HEK293 (cell line): ENCODE results near the gene IPCEF1.

ENCODE experiments used
- CTCF ChIA-PET: fragments of 350-600 bp; formaldehyde crosslinking; extraction: SDS; loops from one replicate; lab custom pipeline; 2021; ENCODE audit warnings: antibody characterized with exemption; lab: Yijun Ruan, JAX
- POLR2A ChIA-PET: fragments of 300-600 bp; formaldehyde crosslinking; extraction: SDS; loops from one replicate; lab custom pipeline; 2020; ENCODE audit warnings: antibody characterized with exemption, inconsistent platforms; lab: Yijun Ruan, JAX
- H3K27ac ChIP-seq: fragments of 200-500 bp; sonication (Bioruptor generic); 2 replicates; pipeline ENCODE4 v1.5.1; 2014; ENCODE audit warnings: low read depth, low read length, control low read depth, inconsistent platforms; ENCODE audit errors: extremely low read depth
- H3K36me3 ChIP-seq, 2 experiments: fragments of 200-500 bp in 1 of 2; sonication (Bioruptor generic) in 1 of 2; 1 replicate in 1 of 2; 2 replicates in 1 of 2; pipeline ENCODE4 v1.5.1; 2014 to 2017; ENCODE audit warnings: inconsistent platforms in 2 of 2, low read length in 2 of 2; ENCODE audit not compliant: control insufficient read depth in 2 of 2, insufficient read depth in 1 of 2
- H3K4me1 ChIP-seq: fragments of 200-500 bp; sonication (Bioruptor generic); 2 replicates; pipeline ENCODE4 v1.5.1; 2014; ENCODE audit warnings: mild to moderate bottlenecking, low read length, inconsistent platforms; ENCODE audit not compliant: control insufficient read depth, insufficient read depth
- H3K4me3 ChIP-seq: 2 replicates; pipeline ENCODE4 v1.5.1; 2011; ENCODE audit warnings: low read depth, mild to moderate bottlenecking, control low read depth, low read length, moderate library complexity
- H3K9me3 ChIP-seq: fragments of 200-500 bp; sonication (Bioruptor generic); 2 replicates; pipeline ENCODE4 v1.5.1; 2014; ENCODE audit warnings: low read depth, low read length, inconsistent platforms; ENCODE audit not compliant: control insufficient read depth, insufficient read depth
- BCL11B ChIP-seq: fragments of 450-650 bp; formaldehyde crosslinking; IDR thresholded peaks from 2 replicates; pipeline ENCODE4 v1.5.1; 2016; ENCODE audit warnings: low read depth, missing biosample characterization, missing genetic modification characterization
- GFI1B ChIP-seq: fragments of 450-650 bp; formaldehyde crosslinking; IDR thresholded peaks from 2 replicates; pipeline ENCODE4 v1.5.1; 2016; ENCODE audit warnings: missing biosample characterization, missing genetic modification characterization
- GLIS1 ChIP-seq: fragments of 450-650 bp; formaldehyde crosslinking; IDR thresholded peaks from 2 replicates; pipeline ENCODE4 v1.5.1; 2016; ENCODE audit warnings: missing biosample characterization, missing genetic modification characterization
- SCRT1 ChIP-seq: fragments of 450-650 bp; formaldehyde crosslinking; IDR thresholded peaks from 2 replicates; pipeline ENCODE4 v1.5.1; 2016; ENCODE audit warnings: missing biosample characterization, missing genetic modification characterization, borderline replicate concordance
- ZBTB6 ChIP-seq: fragments of 450-650 bp; formaldehyde crosslinking; IDR thresholded peaks from 2 replicates; pipeline ENCODE4 v1.5.1; 2017; ENCODE audit warnings: missing biosample characterization, missing genetic modification characterization
- ZFP41 ChIP-seq: fragments of 450-650 bp; formaldehyde crosslinking; IDR thresholded peaks from 2 replicates; pipeline ENCODE4 v1.5.1; 2016; ENCODE audit warnings: missing biosample characterization, missing genetic modification characterization, borderline replicate concordance
- ZNF223 ChIP-seq: fragments of 450-650 bp; formaldehyde crosslinking; IDR thresholded peaks from 2 replicates; pipeline ENCODE4 v1.5.1; 2016; ENCODE audit warnings: missing biosample characterization, missing genetic modification characterization
- ZNF266 ChIP-seq: fragments of 450-650 bp; formaldehyde crosslinking; IDR thresholded peaks from 2 replicates; pipeline ENCODE4 v1.5.1; 2016; ENCODE audit warnings: missing biosample characterization, missing genetic modification characterization, low read depth
- ZNF292 ChIP-seq: fragments of 450-650 bp; formaldehyde crosslinking; IDR thresholded peaks from 2 replicates; pipeline ENCODE4 v1.5.1; 2016; ENCODE audit warnings: low read depth, missing biosample characterization, missing genetic modification characterization, borderline replicate concordance
- ZNF48 ChIP-seq: fragments of 450-650 bp; formaldehyde crosslinking; IDR thresholded peaks from 2 replicates; pipeline ENCODE4 v1.5.1; 2016; ENCODE audit warnings: missing biosample characterization, missing genetic modification characterization
- ZNF549 ChIP-seq: fragments of 450-650 bp; IDR thresholded peaks from 2 replicates; pipeline ENCODE4 v1.5.1; 2018; ENCODE audit warnings: missing biosample characterization, missing genetic modification characterization, mild to moderate bottlenecking, inconsistent platforms, moderate library complexity
- ZNF555 ChIP-seq: fragments of 450-650 bp; formaldehyde crosslinking; conservative IDR thresholded peaks from 2 replicates; pipeline ENCODE4 v1.5.1; 2017; ENCODE audit warnings: missing biosample characterization, mild to moderate bottlenecking, missing genetic modification characterization, inconsistent platforms
- ZNF571 ChIP-seq: fragments of 450-650 bp; formaldehyde crosslinking; IDR thresholded peaks from 2 replicates; pipeline ENCODE4 v1.5.0; 2017; ENCODE audit warnings: missing biosample characterization, missing genetic modification characterization
- ZNF621 ChIP-seq: fragments of 450-650 bp; formaldehyde crosslinking; IDR thresholded peaks from 2 replicates; pipeline ENCODE4 v1.5.1; 2017; ENCODE audit warnings: missing biosample characterization, missing genetic modification characterization
- ZNF670 ChIP-seq: fragments of 450-650 bp; formaldehyde crosslinking; IDR thresholded peaks from 2 replicates; pipeline ENCODE4 v1.5.1; 2016; ENCODE audit warnings: missing biosample characterization, missing genetic modification characterization, low read depth
- ZNF701 ChIP-seq: fragments of 450-650 bp; formaldehyde crosslinking; IDR thresholded peaks from 2 replicates; pipeline ENCODE4 v1.5.1; 2016; ENCODE audit warnings: missing biosample characterization, missing genetic modification characterization
- ZNF768 ChIP-seq: fragments of 450-650 bp; formaldehyde crosslinking; IDR thresholded peaks from 2 replicates; pipeline ENCODE4 v1.5.1; 2018; ENCODE audit warnings: missing biosample characterization, mild to moderate bottlenecking, missing genetic modification characterization
- ZNF830 ChIP-seq: fragments of 450-650 bp; IDR thresholded peaks from 2 replicates; pipeline ENCODE4 v1.5.0; 2018; ENCODE audit warnings: missing biosample characterization, missing genetic modification characterization, low read depth, mild to moderate bottlenecking, moderate library complexity
- ZNF837 ChIP-seq: fragments of 450-650 bp; formaldehyde crosslinking; IDR thresholded peaks from 2 replicates; pipeline ENCODE4 v1.5.1; 2016; ENCODE audit warnings: missing biosample characterization, missing genetic modification characterization
- ZSCAN18 ChIP-seq: fragments of 450-650 bp; formaldehyde crosslinking; IDR thresholded peaks from 2 replicates; pipeline ENCODE4 v1.5.1; 2016; ENCODE audit warnings: missing biosample characterization, missing genetic modification characterization
- ZXDB ChIP-seq: fragments of 450-650 bp; formaldehyde crosslinking; IDR thresholded peaks from 2 replicates; pipeline ENCODE4 v1.5.1; 2016; ENCODE audit warnings: missing biosample characterization, missing genetic modification characterization
- TF ChIP-seq, protein P1 (sequence below): fragments of 450-650 bp; formaldehyde crosslinking; IDR thresholded peaks from 2 replicates; pipeline ENCODE4 v1.5.1; 2017; ENCODE audit warnings: missing biosample characterization, mild to moderate bottlenecking, missing genetic modification characterization, moderate library complexity
- TF ChIP-seq, protein P2 (sequence below): fragments of 450-650 bp; formaldehyde crosslinking; IDR thresholded peaks from 2 replicates; pipeline ENCODE4 v1.5.1; 2016; ENCODE audit warnings: missing biosample characterization, missing genetic modification characterization
- TF ChIP-seq, protein P3 (sequence below): fragments of 450-650 bp; formaldehyde crosslinking; IDR thresholded peaks from 2 replicates; pipeline ENCODE4 v1.5.1; 2016; ENCODE audit warnings: missing biosample characterization, missing genetic modification characterization

The IPCEF1 gene

GRCh38 chr6:154301086-154301625, 55.4 kb downstream of the IPCEF1 start:
- ChIA-PET CTCF (interaction anchor here (0.6 kb wide), 1 partner anchor 78 kb away, joined by 4 read pairs; no protein-coding TSS in a partner anchor), POLR2A (no interaction called here)
- Histone ChIP-seq H3K4me3 (no peak overlapping the region), H3K27ac (no peak overlapping the region), H3K36me3 (no peaks in the 10 kb centered on the region), H3K4me1 (no peaks in the 10 kb centered on the region), H3K9me3 (no peaks in the 10 kb centered on the region)
- TF ChIP-seq BCL11B (tag by site-specific recombination) = no peak
- no peak for TF ChIP-seq ZNF621 (tag by site-specific recombination)
- TF ChIP-seq GFI1B = no peak
- TF ChIP-seq SCRT1 = no peak
- no peak for TF ChIP-seq ZBTB6 (tag by site-specific recombination)
- TF ChIP-seq, protein P1, sequence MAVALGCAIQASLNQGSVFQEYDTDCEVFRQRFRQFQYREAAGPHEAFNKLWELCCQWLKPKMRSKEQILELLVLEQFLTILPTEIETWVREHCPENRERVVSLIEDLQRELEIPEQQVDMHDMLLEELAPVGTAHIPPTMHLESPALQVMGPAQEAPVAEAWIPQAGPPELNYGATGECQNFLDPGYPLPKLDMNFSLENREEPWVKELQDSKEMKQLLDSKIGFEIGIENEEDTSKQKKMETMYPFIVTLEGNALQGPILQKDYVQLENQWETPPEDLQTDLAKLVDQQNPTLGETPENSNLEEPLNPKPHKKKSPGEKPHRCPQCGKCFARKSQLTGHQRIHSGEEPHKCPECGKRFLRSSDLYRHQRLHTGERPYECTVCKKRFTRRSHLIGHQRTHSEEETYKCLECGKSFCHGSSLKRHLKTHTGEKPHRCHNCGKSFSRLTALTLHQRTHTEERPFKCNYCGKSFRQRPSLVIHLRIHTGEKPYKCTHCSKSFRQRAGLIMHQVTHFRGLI = no peak
- no peak for TF ChIP-seq ZNF571 (tag by site-specific recombination)
- TF ChIP-seq ZNF768 (tag by site-specific recombination) = no peak

- Histone ChIP-seq H3K4me3 (no peak overlapping the region), H3K36me3 (no peaks in the 10 kb centered on the region), H3K9me3 (no peaks in the 10 kb centered on the region), H3K27ac (no peak overlapping the region), H3K4me1 (no peaks in the 10 kb centered on the region)
- ChIA-PET POLR2A (no interaction called here), CTCF (interaction anchor here (1.0 to 1.5 kb wide), 2 partner anchors 21 to 200 kb away, joined by 4 to 5 read pairs; no protein-coding TSS in a partner anchor)
- TF ChIP-seq GLIS1 (tag by site-specific recombination) (no peak), ZNF837 (tag by site-specific recombination) (no peak), ZNF701 (tag by site-specific recombination) (no peak), ZNF48 (tag by site-specific recombination) (no peak), BCL11B (tag by site-specific recombination) (no peak), SCRT1 (no peak), ZNF266 (tag by site-specific recombination) (no peak), ZXDB (tag by site-specific recombination) (no peak), ZNF549 (tag by site-specific recombination) (no peak), ZFP41 (tag by site-specific recombination) (no peak), ZNF670 (tag by site-specific recombination) (no peak), ZNF555 (tag by site-specific recombination) (no peak), ZNF830 (no peak), ZNF292 (tag by site-specific recombination) (no peak), ZNF223 (tag by site-specific recombination) (no peak), ZSCAN18 (no peak)
- TF ChIP-seq, protein P2, sequence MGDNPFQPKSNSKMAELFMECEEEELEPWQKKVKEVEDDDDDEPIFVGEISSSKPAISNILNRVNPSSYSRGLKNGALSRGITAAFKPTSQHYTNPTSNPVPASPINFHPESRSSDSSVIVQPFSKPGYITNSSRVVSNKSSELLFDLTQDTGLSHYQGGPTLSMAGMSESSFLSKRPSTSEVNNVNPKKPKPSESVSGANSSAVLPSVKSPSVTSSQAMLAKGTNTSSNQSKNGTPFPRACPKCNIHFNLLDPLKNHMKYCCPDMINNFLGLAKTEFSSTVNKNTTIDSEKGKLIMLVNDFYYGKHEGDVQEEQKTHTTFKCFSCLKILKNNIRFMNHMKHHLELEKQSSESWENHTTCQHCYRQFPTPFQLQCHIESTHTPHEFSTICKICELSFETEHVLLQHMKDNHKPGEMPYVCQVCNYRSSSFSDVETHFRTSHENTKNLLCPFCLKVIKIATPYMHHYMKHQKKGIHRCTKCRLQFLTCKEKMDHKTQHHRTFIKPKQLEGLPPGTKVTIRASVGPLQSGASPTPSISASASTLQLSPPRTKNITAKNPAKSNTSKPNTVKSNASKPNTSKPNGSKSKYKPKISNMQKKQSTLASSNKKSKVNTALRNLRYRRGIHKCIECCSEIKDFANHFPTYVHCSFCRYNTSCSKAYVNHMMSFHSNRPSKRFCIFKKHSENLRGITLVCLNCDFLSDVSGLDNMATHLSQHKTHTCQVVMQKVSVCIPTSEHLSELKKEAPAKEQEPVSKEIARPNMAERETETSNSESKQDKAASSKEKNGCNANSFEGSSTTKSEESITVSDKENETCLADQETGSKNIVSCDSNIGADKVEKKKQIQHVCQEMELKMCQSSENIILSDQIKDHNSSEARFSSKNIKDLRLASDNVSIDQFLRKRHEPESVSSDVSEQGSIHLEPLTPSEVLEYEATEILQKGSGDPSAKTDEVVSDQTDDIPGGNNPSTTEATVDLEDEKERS = no peak
- TF ChIP-seq, protein P3, sequence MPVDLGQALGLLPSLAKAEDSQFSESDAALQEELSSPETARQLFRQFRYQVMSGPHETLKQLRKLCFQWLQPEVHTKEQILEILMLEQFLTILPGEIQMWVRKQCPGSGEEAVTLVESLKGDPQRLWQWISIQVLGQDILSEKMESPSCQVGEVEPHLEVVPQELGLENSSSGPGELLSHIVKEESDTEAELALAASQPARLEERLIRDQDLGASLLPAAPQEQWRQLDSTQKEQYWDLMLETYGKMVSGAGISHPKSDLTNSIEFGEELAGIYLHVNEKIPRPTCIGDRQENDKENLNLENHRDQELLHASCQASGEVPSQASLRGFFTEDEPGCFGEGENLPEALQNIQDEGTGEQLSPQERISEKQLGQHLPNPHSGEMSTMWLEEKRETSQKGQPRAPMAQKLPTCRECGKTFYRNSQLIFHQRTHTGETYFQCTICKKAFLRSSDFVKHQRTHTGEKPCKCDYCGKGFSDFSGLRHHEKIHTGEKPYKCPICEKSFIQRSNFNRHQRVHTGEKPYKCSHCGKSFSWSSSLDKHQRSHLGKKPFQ (tag by site-specific recombination) = no peak
Observed at GRCh38 chr6:154298297-154298696, 58.3 kb downstream of the IPCEF1 start.
